SH-SY5Y (cell line): Measurements from ENCODE around the gene NEDD4L.

Source experiments
- GATA2 ChIP-seq: IDR thresholded peaks from 2 replicates; pipeline ENCODE4 v1.6.1; 2011; ENCODE audit warnings: mild to moderate bottlenecking, low read depth, low read length
- GATA3 ChIP-seq: IDR thresholded peaks from 2 replicates; pipeline ENCODE4 v1.6.1; 2011; ENCODE audit warnings: low read depth, mild to moderate bottlenecking, low read length, moderate library complexity

- TF ChIP-seq GATA3 (no peak), GATA2 (no peak)
Observed at GRCh38 chr18:58177004-58177717, 133.1 kb downstream of the NEDD4L start.
